ENCODE results near the gene SP5.

Gene SP5

DNA sequence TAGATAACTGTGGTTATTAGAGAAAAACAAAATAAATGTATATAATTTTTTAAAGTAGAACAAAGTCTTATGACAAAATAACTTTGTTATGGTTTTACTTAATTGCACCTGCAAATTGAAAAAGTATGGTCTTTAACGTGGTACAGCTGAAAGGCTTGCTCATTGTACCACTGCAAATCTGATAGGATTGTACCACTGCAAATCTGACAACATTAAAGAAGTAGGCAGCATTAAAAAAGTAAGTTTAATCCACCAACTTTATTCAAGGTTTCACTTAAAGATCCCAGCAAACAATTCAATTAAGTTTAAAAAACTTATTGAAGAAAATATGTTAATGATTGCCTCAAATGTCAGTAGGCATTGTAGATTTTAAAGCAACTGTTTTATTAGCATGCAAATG lies 4.7 kb downstream of the SP5 start:
- Histone ChIP-seq H3F3A (ENCODE audit: control insufficient read depth, insufficient read depth) (no peaks in the 10 kb centered on the region), H3K27me3 (ENCODE audit: control insufficient read depth, low read length) (peaks cover 3% of the 10 kb centered on the region; the same call in 1 of the 2 replicates), H3K4me3 (ENCODE audit: low read length) (no peak overlapping the region), H3K9me3 (ENCODE audit: control insufficient read depth, insufficient read depth, low read length) (peaks cover 5% of the 10 kb centered on the region; the same call in 1 of the 2 replicates), H3K9me2 (replicated peaks; ENCODE audit: control insufficient read depth, low read length) (no peaks in the 10 kb centered on the region), H3K36me3 (ENCODE audit: control insufficient read depth, low read length) (no peaks in the 10 kb centered on the region), H3K4me2 (ENCODE audit: low read length) (no peak overlapping the region), H4K20me1 (ENCODE audit: control insufficient read depth, insufficient read depth, low read depth, low read length) (no peaks in the 10 kb centered on the region), H3K79me2 (ENCODE audit: control insufficient read depth, low read length) (no peaks in the 10 kb centered on the region), H3K4me1 (ENCODE audit: control insufficient read depth, low read length) (no peaks in the 10 kb centered on the region), H3K27ac (ENCODE audit: low read depth, low read length) (no peak overlapping the region)
- TF ChIP-seq, protein P1, sequence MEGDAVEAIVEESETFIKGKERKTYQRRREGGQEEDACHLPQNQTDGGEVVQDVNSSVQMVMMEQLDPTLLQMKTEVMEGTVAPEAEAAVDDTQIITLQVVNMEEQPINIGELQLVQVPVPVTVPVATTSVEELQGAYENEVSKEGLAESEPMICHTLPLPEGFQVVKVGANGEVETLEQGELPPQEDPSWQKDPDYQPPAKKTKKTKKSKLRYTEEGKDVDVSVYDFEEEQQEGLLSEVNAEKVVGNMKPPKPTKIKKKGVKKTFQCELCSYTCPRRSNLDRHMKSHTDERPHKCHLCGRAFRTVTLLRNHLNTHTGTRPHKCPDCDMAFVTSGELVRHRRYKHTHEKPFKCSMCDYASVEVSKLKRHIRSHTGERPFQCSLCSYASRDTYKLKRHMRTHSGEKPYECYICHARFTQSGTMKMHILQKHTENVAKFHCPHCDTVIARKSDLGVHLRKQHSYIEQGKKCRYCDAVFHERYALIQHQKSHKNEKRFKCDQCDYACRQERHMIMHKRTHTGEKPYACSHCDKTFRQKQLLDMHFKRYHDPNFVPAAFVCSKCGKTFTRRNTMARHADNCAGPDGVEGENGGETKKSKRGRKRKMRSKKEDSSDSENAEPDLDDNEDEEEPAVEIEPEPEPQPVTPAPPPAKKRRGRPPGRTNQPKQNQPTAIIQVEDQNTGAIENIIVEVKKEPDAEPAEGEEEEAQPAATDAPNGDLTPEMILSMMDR (IDR thresholded peaks at IDR 0.05; ENCODE audit: low read depth, low read length, poor library complexity, severe bottlenecking), result no peak
- TF ChIP-seq EZH2phosphoT487 (IDR thresholded peaks at IDR 0.05; ENCODE audit: borderline replicate concordance, low read length), result no peak

DNA sequence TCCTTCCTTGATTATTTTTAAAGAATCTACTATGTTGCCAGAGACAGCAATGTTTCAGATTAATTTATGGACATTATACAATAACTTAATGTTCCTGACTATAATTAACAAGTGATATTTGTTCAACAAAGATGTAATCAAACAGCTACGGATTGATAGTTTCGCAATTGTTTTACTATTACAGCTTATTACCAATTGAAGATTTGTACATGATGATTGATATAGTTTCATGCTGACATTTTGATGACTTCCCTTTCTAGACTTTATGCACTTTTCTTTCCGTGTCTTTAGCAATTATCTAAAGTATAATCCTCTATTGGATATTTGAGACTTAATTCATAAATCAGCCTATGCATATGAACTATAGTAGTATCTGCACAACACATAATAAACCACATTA lies 6.5 kb downstream of the SP5 start:
- Histone ChIP-seq H3F3A (ENCODE audit: control insufficient read depth, insufficient read depth) (no peaks in the 10 kb centered on the region), H3K4me3 (ENCODE audit: low read length) (no peak overlapping the region), H3K4me1 (ENCODE audit: control insufficient read depth, low read length) (no peaks in the 10 kb centered on the region), H3K4me2 (ENCODE audit: low read length) (no peak overlapping the region), H3K27ac (ENCODE audit: low read depth, low read length) (no peak overlapping the region), H3K36me3 (ENCODE audit: control insufficient read depth, low read length) (no peaks in the 10 kb centered on the region), H4K20me1 (ENCODE audit: control insufficient read depth, insufficient read depth, low read depth, low read length) (no peaks in the 10 kb centered on the region), H3K9me2 (replicated peaks; ENCODE audit: control insufficient read depth, low read length) (no peaks in the 10 kb centered on the region), H3K9me3 (ENCODE audit: control insufficient read depth, insufficient read depth, low read length) (no peaks in the 10 kb centered on the region), H3K79me2 (ENCODE audit: control insufficient read depth, low read length) (no peaks in the 10 kb centered on the region), H3K27me3 (ENCODE audit: control insufficient read depth, low read length) (peaks cover 3% of the 10 kb centered on the region; the same call in 1 of the 2 replicates)
- TF ChIP-seq, protein P1 (IDR thresholded peaks at IDR 0.05; ENCODE audit: low read depth, low read length, poor library complexity, severe bottlenecking), result no peak
- TF ChIP-seq EZH2phosphoT487 (IDR thresholded peaks at IDR 0.05; ENCODE audit: borderline replicate concordance, low read length), result no peak

DNA sequence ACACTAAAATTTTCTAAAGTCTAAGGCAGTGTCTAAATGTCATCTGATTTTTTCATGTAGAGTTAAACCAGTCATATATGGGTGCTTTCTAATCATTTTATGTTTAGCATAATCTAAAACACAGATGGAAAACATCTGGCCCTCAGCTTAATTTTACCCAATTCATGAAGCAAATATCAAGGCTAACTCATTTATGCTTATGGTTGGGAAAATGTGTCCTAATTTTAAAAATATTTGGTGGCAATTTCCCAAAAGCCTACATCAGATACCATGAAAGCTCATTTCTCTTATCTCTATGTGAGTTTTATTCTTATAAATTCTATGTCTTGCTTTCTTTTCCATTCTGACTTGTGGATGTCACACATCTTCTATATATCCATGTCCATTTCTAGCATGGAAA lies 7.2 kb downstream of the SP5 start:
- no peaks in the 10 kb centered on the region for H3K36me3 ChIP-seq (ENCODE audit: control insufficient read depth, low read length)
- peaks cover 3% of the 10 kb centered on the region; the same call in 1 of the 2 replicates for H3K27me3 ChIP-seq (ENCODE audit: control insufficient read depth, low read length)
- no peak overlapping the region for H3K4me3 ChIP-seq (ENCODE audit: low read length)
- no peak overlapping the region for H3K4me2 ChIP-seq (ENCODE audit: low read length)
- TF ChIP-seq EZH2phosphoT487 (IDR thresholded peaks at IDR 0.05; ENCODE audit: borderline replicate concordance, low read length), result no peak
- TF ChIP-seq, protein P1 (IDR thresholded peaks at IDR 0.05; ENCODE audit: low read depth, low read length, poor library complexity, severe bottlenecking), result no peak
- no peaks in the 10 kb centered on the region for H3F3A ChIP-seq (ENCODE audit: control insufficient read depth, insufficient read depth)
- no peak overlapping the region for H3K27ac ChIP-seq (ENCODE audit: low read depth, low read length)
- no peaks in the 10 kb centered on the region for H3K9me2 ChIP-seq (replicated peaks; ENCODE audit: control insufficient read depth, low read length)
- H3K79me2 ChIP-seq (ENCODE audit: control insufficient read depth, low read length), result no peaks in the 10 kb centered on the region
- no peaks in the 10 kb centered on the region for H3K9me3 ChIP-seq (ENCODE audit: control insufficient read depth, insufficient read depth, low read length)
- no peaks in the 10 kb centered on the region for H4K20me1 ChIP-seq (ENCODE audit: control insufficient read depth, insufficient read depth, low read depth, low read length)
- no peaks in the 10 kb centered on the region for H3K4me1 ChIP-seq (ENCODE audit: control insufficient read depth, low read length)

Data from DOHH2 (cell line).